IPS-15b (cell line): ENCODE data around the gene TNFRSF25.
"Not testable (repeated sequence)": the region's sequence is repeated elsewhere in the genome, so short reads cannot be mapped to it uniquely, and the experiment has no call there.

Source experiments
- H3K27me3 ChIP-seq: one replicate; pipeline ENCODE4 v1.6.1; 2013; ENCODE audit warnings: low read length; ENCODE audit not compliant: control insufficient read depth, insufficient read depth
- H3K36me3 ChIP-seq: one replicate; pipeline ENCODE4 v1.6.1; 2013; ENCODE audit warnings: low read length; ENCODE audit not compliant: control insufficient read depth, insufficient read depth
- H3K4me1 ChIP-seq: one replicate; pipeline ENCODE4 v1.6.1; 2013; ENCODE audit warnings: mild to moderate bottlenecking, low read length; ENCODE audit not compliant: control insufficient read depth, insufficient read depth
- H3K4me3 ChIP-seq: one replicate; pipeline ENCODE4 v1.5.1; 2013; ENCODE audit warnings: low read depth, low read length
- H3K9ac ChIP-seq: one replicate; pipeline ENCODE4 v1.6.1; 2013; ENCODE audit warnings: low read depth, mild to moderate bottlenecking, low read length
- H3K9me3 ChIP-seq: one replicate; pipeline ENCODE4 v1.6.1; 2013; ENCODE audit warnings: mild to moderate bottlenecking, low read length; ENCODE audit not compliant: control insufficient read depth, insufficient read depth

The TNFRSF25 gene

GRCh38 chr1:6443339-6444115 lies 22.4 kb downstream of the TNFRSF25 start:
- Histone ChIP-seq H3K9ac (no peak overlapping the region), H3K27me3 (peaks cover 16% of the 10 kb centered on the region), H3K9me3 (no peaks in the 10 kb centered on the region), H3K4me1 (no peaks in the 10 kb centered on the region), H3K4me3 (no peak overlapping the region), H3K36me3 (no peaks in the 10 kb centered on the region)

- peaks cover 16% of the 10 kb centered on the region for H3K27me3 ChIP-seq
- no peaks in the 10 kb centered on the region for H3K4me1 ChIP-seq
- no peak overlapping the region for H3K9ac ChIP-seq
- no peaks in the 10 kb centered on the region for H3K36me3 ChIP-seq
- H3K4me3 ChIP-seq: no peak overlapping the region
- no peaks in the 10 kb centered on the region for H3K9me3 ChIP-seq
These were observed 24.4 kb downstream of the TNFRSF25 start for GRCh38 chr1:6441586-6441985.

GRCh38 chr1:6440198-6441126 lies 25.5 kb downstream of the TNFRSF25 start:
- Histone ChIP-seq H3K4me1 (no peaks in the 10 kb centered on the region), H3K9ac (no peak overlapping the region), H3K4me3 (peak overlapping the region; percentile 43), H3K9me3 (no peaks in the 10 kb centered on the region), H3K36me3 (no peaks in the 10 kb centered on the region), H3K27me3 (peaks cover 16% of the 10 kb centered on the region)

GRCh38 chr1:6438047-6438525 lies 27.9 kb downstream of the TNFRSF25 start:
- H3K4me3 ChIP-seq: no peak overlapping the region
- H3K4me1 ChIP-seq: no peaks in the 10 kb centered on the region
- H3K9me3 ChIP-seq: no peaks in the 10 kb centered on the region
- no peak overlapping the region for H3K9ac ChIP-seq
- peaks cover 16% of the 10 kb centered on the region for H3K27me3 ChIP-seq
- H3K36me3 ChIP-seq: no peaks in the 10 kb centered on the region

GRCh38 chr1:6437012-6437700 lies 28.8 kb downstream of the TNFRSF25 start:
- not testable (repeated sequence) for H3K9me3 ChIP-seq, H3K9ac ChIP-seq, H3K4me3 ChIP-seq, H3K4me1 ChIP-seq, H3K36me3 ChIP-seq
- H3K27me3 ChIP-seq: peaks cover 16% of the 10 kb centered on the region

GRCh38 chr1:6436277-6436676 lies 29.7 kb downstream of the TNFRSF25 start:
- H3K9me3 ChIP-seq, H3K9ac ChIP-seq, H3K36me3 ChIP-seq, H3K4me3 ChIP-seq, H3K4me1 ChIP-seq: not testable (repeated sequence)
- H3K27me3 ChIP-seq: peaks cover 12% of the 10 kb centered on the region

GRCh38 chr1:6435547-6435946 lies 30.4 kb downstream of the TNFRSF25 start:
- Histone ChIP-seq H3K36me3 (no peaks in the 10 kb centered on the region), H3K9me3 (no peaks in the 10 kb centered on the region), H3K4me1 (no peaks in the 10 kb centered on the region), H3K9ac (no peak overlapping the region), H3K4me3 (no peak overlapping the region), H3K27me3 (peaks cover 8% of the 10 kb centered on the region)

- Histone ChIP-seq H3K27me3 (peaks cover 8% of the 10 kb centered on the region), H3K4me1 (no peaks in the 10 kb centered on the region), H3K36me3 (no peaks in the 10 kb centered on the region), H3K4me3 (no peak overlapping the region), H3K9me3 (no peaks in the 10 kb centered on the region), H3K9ac (no peak overlapping the region)
These were observed 30.8 kb downstream of the TNFRSF25 start for GRCh38 chr1:6435129-6435528.

GRCh38 chr1:6434186-6434585 lies 31.8 kb downstream of the TNFRSF25 start:
- H3K9me3 ChIP-seq: no peaks in the 10 kb centered on the region
- H3K27me3 ChIP-seq: peaks cover 3% of the 10 kb centered on the region
- no peaks in the 10 kb centered on the region for H3K36me3 ChIP-seq
- H3K9ac ChIP-seq: no peak overlapping the region
- no peak overlapping the region for H3K4me3 ChIP-seq
- H3K4me1 ChIP-seq: no peaks in the 10 kb centered on the region

- H3K9ac ChIP-seq, H3K4me1 ChIP-seq, H3K36me3 ChIP-seq, H3K9me3 ChIP-seq, H3K27me3 ChIP-seq, H3K4me3 ChIP-seq: not testable (repeated sequence)
These were observed 34.1 kb downstream of the TNFRSF25 start for GRCh38 chr1:6431645-6432579.
